Mucosa of descending colon (tissue), 3 donors: ENCODE data around the gene RGS2. TPM values are rescaled to one million over a fixed set of nuclear protein-coding genes. Genes with fewer than 3 reads are reported as not detected.

ENCODE experiments used
- ATAC-seq: fragments of 200-7000 bp; cut with Tn5 transposase; one replicate; pipeline ENCODE4 v1.9.1; 2020; ENCODE audit warnings: mild to moderate bottlenecking, moderate library complexity
- DNase-seq, 3 donors: peaks; one replicate each; pipeline ENCODE4 v3.0.0-alpha.2; 2020
- H3K36me3 ChIP-seq: fragments of 200-600 bp; one replicate; pipeline ENCODE4 v1.8.0; 2021; ENCODE audit warnings: low read depth, mild to moderate bottlenecking
- H3K4me1 ChIP-seq: fragments of 200-600 bp; one replicate; pipeline ENCODE4 v1.8.0; 2021; ENCODE audit warnings: low read depth, mild to moderate bottlenecking
- H3K4me3 ChIP-seq: fragments of 200-600 bp; one replicate; pipeline ENCODE4 v1.8.0; 2021; ENCODE audit warnings: mild to moderate bottlenecking
- H3K9me3 ChIP-seq: fragments of 200-600 bp; one replicate; pipeline ENCODE4 v1.8.0; 2021; ENCODE audit warnings: mild to moderate bottlenecking
- intact Hi-C, 2 donors: fragments of 100-400 bp; cut with DNase I in 1 of 2; cut with micrococcal nuclease in 1 of 2; formaldehyde crosslinking; loops; one replicate each; pipeline versions ENCODE4 v1.11.0 to v1.11.1; 2022; cut with DNase I, micrococcal nuclease
- total RNA-seq, 3 donors: library from RNA; stranded (reverse); fragmentation: NEBNext Ultra II Directional in 2 of 3; extraction: Animal tissue kit (Norgen Biotek cat#: 25700) in 2 of 3; gene quantifications; one replicate each; pipeline versions ENCODE4 v1.2.1 to v1.2.4, GENCODE V29; 2021 to 2023
- TF ChIP-seq, protein P1 (sequence below): fragments of 200-600 bp; IDR thresholded peaks from one replicate; pipeline ENCODE4 v1.8.0; 2022; ENCODE audit warnings: antibody characterized with exemption, mild to moderate bottlenecking
- donor health status: DM: no; HTN: no; CAD: no; lungs with moderate emphysema.
- donor health status: DM: no; HTN: no; CAD: no.
- donor health status: DM: no; HTN: yes; CAD: no.

RGS2 gene
- total RNA-seq, 3 donors from 2014 or later: 13.3 to 153 (median 35.4) TPM

DNA sequence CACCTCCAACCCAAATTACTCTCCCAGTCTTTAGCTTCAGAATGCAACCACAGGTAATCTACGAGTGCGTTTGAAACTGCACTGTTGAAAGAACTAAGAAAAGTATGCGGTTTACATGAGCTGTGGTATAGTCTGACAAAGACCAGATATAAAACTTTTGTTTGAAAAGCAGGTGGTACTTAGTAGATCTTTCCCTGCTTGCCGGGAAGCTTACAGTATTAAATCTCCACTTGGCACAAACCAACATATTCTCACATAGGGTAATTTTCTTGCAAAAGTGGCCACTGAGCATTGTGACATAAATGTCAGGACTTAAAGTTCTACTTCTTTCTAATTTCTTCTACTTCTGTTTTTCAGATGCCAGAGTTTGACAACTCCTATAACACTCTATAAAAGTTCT is 8.4 kb downstream of the RGS2 start:
- Histone ChIP-seq H3K9me3 (no peaks in the 10 kb centered on the region), H3K4me3 (no peak overlapping the region), H3K4me1 (no peaks in the 10 kb centered on the region), H3K36me3 (no peaks in the 10 kb centered on the region)
- ATAC-seq (no peak), DNase-seq (no peak)
- intact Hi-C loops: loop anchor here in 1 of 2 donors (10.0 kb wide), 1 partner anchor 198 kb away; no protein-coding TSS in a partner anchor
- TF ChIP-seq, protein P1, sequence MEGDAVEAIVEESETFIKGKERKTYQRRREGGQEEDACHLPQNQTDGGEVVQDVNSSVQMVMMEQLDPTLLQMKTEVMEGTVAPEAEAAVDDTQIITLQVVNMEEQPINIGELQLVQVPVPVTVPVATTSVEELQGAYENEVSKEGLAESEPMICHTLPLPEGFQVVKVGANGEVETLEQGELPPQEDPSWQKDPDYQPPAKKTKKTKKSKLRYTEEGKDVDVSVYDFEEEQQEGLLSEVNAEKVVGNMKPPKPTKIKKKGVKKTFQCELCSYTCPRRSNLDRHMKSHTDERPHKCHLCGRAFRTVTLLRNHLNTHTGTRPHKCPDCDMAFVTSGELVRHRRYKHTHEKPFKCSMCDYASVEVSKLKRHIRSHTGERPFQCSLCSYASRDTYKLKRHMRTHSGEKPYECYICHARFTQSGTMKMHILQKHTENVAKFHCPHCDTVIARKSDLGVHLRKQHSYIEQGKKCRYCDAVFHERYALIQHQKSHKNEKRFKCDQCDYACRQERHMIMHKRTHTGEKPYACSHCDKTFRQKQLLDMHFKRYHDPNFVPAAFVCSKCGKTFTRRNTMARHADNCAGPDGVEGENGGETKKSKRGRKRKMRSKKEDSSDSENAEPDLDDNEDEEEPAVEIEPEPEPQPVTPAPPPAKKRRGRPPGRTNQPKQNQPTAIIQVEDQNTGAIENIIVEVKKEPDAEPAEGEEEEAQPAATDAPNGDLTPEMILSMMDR: no peak

- TF ChIP-seq, protein P1: no peak
- Histone ChIP-seq H3K36me3 (no peaks in the 10 kb centered on the region), H3K4me1 (no peaks in the 10 kb centered on the region), H3K4me3 (no peak overlapping the region), H3K9me3 (no peaks in the 10 kb centered on the region)
- intact Hi-C loops: no loop called here
- ATAC-seq (no peak), DNase-seq (no peak)
Observed at GRCh38 chr1:192821296-192821695, 12.5 kb downstream of the RGS2 start.

DNA sequence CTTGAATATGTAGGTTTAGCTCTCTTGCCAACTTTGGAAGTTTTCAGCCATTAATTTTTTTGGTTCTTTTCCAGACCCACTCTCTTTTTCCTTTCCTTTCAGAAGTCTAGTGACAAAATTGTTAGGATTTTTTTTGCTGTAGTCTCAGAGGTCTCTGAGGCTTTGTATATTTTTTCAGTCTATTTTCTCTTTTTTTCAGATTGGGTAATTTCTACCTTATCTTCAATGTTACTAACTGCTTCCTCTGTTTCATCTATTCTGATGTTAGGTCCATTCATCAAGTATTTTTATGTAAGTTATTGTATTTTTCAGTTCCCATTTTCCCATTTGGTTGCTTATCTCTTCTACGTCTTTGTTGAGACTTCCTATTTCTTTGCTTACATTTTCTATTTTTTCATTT is 15.7 kb downstream of the RGS2 start:
- ATAC-seq (no peak), DNase-seq (no peak)
- intact Hi-C loops: no loop called here
- TF ChIP-seq, protein P1: no peak
- H3K4me3 ChIP-seq: no peak overlapping the region
- H3K9me3 ChIP-seq: no peaks in the 10 kb centered on the region
- H3K4me1 ChIP-seq: no peaks in the 10 kb centered on the region
- H3K36me3 ChIP-seq: no peaks in the 10 kb centered on the region

DNA sequence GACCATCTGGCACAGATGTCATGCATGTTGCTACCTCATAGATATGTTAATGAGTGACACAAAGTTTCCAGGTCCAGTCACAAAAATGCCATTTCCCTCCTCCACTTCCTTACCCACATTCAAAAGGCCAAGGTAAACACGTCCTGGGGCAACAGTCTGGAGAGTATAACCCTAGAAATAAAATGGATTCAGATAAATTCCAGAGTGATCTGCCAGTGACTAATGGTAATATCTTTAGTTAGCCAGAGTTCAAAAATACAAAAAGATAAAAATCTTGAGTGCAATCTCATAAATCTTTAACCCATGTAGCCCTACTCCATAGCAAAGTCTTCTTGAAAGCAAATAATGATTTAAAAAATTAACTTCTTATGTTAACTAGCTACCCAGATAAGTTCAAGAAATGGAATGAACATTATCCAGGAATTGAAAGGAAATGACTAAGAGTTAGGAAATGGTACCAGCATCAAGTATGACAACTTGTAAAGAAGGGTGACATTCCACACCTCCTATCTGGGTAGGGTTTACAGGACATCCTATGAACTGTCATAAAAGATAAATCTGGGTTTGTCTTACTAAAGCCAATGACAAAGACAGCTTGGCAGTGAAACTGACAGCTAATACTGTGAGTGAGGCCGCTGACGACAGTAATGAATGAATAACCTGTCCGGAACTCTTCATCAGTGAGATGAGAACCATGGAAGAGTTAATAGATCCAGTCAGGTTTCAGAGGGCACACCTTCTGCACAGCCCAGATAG is 18.1 kb downstream of the RGS2 start:
- H3K9me3 ChIP-seq: no peaks in the 10 kb centered on the region
- no peak for ATAC-seq
- no peaks in the 10 kb centered on the region for H3K36me3 ChIP-seq
- intact Hi-C loops: no loop called here
- H3K4me3 ChIP-seq: no peak overlapping the region
- H3K4me1 ChIP-seq: no peaks in the 10 kb centered on the region
- no peak for DNase-seq
- TF ChIP-seq, protein P1: no peak

GRCh38 chr1:192830595-192831246 is 21.9 kb downstream of the RGS2 start:
- TF ChIP-seq, protein P1: no peak
- no peak for DNase-seq
- ATAC-seq: no peak
- Histone ChIP-seq H3K4me3 (no peak overlapping the region), H3K36me3 (no peaks in the 10 kb centered on the region), H3K4me1 (no peaks in the 10 kb centered on the region), H3K9me3 (no peaks in the 10 kb centered on the region)
- intact Hi-C loops: no loop called here
